HepG2 (cell line): ENCODE measurements around the gene CNPY4. TPM values are rescaled to one million over a fixed set of nuclear protein-coding genes. Genes with fewer than 3 reads are reported as not detected.

Experiments
- ARNTL ChIP-seq: sonication (generic); formaldehyde crosslinking; IDR thresholded peaks from 2 replicates; pipeline ENCODE4 v1.4.0; 2020; ENCODE audit warnings: mild to moderate bottlenecking, missing genetic modification reagents
- HNF1A ChIP-seq, 2 experiments: sonication (generic) in 1 of 2; formaldehyde crosslinking in 1 of 2; IDR thresholded peaks; 2 replicates each; pipeline versions ENCODE4 v1.4.0 to v1.6.1; 2016 to 2020; ENCODE audit warnings: borderline replicate concordance in 1 of 2, low read depth in 1 of 2, mild to moderate bottlenecking in 1 of 2, missing genetic modification reagents in 1 of 2
- KDM4B ChIP-seq: sonication (generic); formaldehyde crosslinking; IDR thresholded peaks from 2 replicates; pipeline ENCODE4 v1.4.0; 2020; ENCODE audit warnings: missing genetic modification reagents
- KMT2B ChIP-seq: IDR thresholded peaks from 2 replicates; pipeline ENCODE4 v1.6.1; 2016; ENCODE audit warnings: missing genetic modification reagents, missing compliant biosample characterization
- PRDM15 ChIP-seq: sonication (generic); formaldehyde crosslinking; IDR thresholded peaks from 2 replicates; pipeline ENCODE4 v1.4.0; 2020; ENCODE audit warnings: missing genetic modification reagents
- SETDB1 ChIP-seq: sonication (generic); formaldehyde crosslinking; IDR thresholded peaks from 2 replicates; pipeline ENCODE4 v1.5.1; 2020; ENCODE audit warnings: missing genetic modification reagents, mild to moderate bottlenecking, borderline replicate concordance
- SP1 ChIP-seq, 2 experiments: fragments of 450-650 bp in 1 of 2; sonication (generic) in 1 of 2; formaldehyde crosslinking in 1 of 2; IDR thresholded peaks; 2 replicates each; pipeline versions ENCODE4 v1.4.0 to v1.6.1; 2016 to 2020; ENCODE audit warnings: missing genetic modification reagents in 1 of 2
- TBX3 ChIP-seq: fragments of 450-650 bp; IDR thresholded peaks from 2 replicates; pipeline ENCODE4 v1.6.1; 2017; ENCODE audit warnings: antibody characterized with exemption, mild to moderate bottlenecking, inconsistent platforms, borderline replicate concordance
- THAP8 ChIP-seq: sonication (generic); formaldehyde crosslinking; IDR thresholded peaks from 2 replicates; pipeline ENCODE4 v1.5.1; 2020; ENCODE audit warnings: missing genetic modification reagents, mild to moderate bottlenecking, borderline replicate concordance
- TRIM24 ChIP-seq: sonication (generic); formaldehyde crosslinking; IDR thresholded peaks from 2 replicates; pipeline ENCODE4 v1.8.0; 2022; ENCODE audit warnings: mild to moderate bottlenecking, missing genetic modification reagents
- ZBTB42 ChIP-seq: sonication (generic); formaldehyde crosslinking; IDR thresholded peaks from 2 replicates; pipeline ENCODE4 v1.5.0; 2020; ENCODE audit warnings: mild to moderate bottlenecking, missing genetic modification reagents
- ZNF709 ChIP-seq: sonication (generic); formaldehyde crosslinking; IDR thresholded peaks from 2 replicates; pipeline ENCODE4 v1.5.0; 2020; ENCODE audit warnings: mild to moderate bottlenecking, missing genetic modification reagents
- ZNF772 ChIP-seq: sonication (generic); formaldehyde crosslinking; IDR thresholded peaks from 2 replicates; pipeline ENCODE4 v1.5.0; 2020; ENCODE audit warnings: mild to moderate bottlenecking, missing genetic modification reagents
- polyA plus RNA-seq, 8 experiments: library from polyadenylated mRNA; depleted of rRNA in 3 of 8; stranded (reverse) in 7 of 8; unstranded in 1 of 8; fragments of >200 nt; fragmentation: Illumina TruSeq in 4 of 8; extraction: Trizol in 4 of 8; gene quantifications; 2 replicates each; pipeline versions ENCODE4 v1.2.1 to v1.2.3, GENCODE V29; 2011 to 2016; ENCODE audit warnings: low read depth in 4 of 8, missing spikeins in 1 of 8, mixed read lengths in 1 of 8; ENCODE audit not compliant: insufficient read depth in 1 of 8
- total RNA-seq, 5 experiments: library from RNA; depleted of rRNA; stranded (reverse); fragments of >200 nt; fragmentation: Illumina TruSeq; extraction: Trizol; gene quantifications; 2 replicates each; pipeline ENCODE4 v1.2.3, GENCODE V29; 2016; ENCODE audit warnings: low read depth in 1 of 5
- TF ChIP-seq, protein P1 (sequence below): sonication (generic); formaldehyde crosslinking; conservative IDR thresholded peaks from 2 replicates; pipeline ENCODE4 v1.8.0; 2022; ENCODE audit warnings: low read depth, missing genetic modification reagents
- TF ChIP-seq, protein P2 (sequence below): sonication (generic); formaldehyde crosslinking; IDR thresholded peaks from 2 replicates; pipeline ENCODE4; 2020; ENCODE audit warnings: missing genetic modification reagents, mild to moderate bottlenecking, borderline replicate concordance

The CNPY4 gene
- total and polyA plus RNA-seq, 2 of the 13 experiments (the other 11 are each of a cell fraction or from before 2014, with no cell fraction given) = 6.2 to 12.7 TPM

GRCh38 chr7:100100420-100101015, 18.9 kb upstream of the CNPY4 start (continued):
- TF ChIP-seq TRIM24 (CRISPR knock-in tag) (no peak), ZNF709 (CRISPR knock-in tag) (0 out of 2 replicates have a peak, but pooled peaks have one; percentile 41), ZNF772 (peak; percentile 93), ZBTB42 (0 out of 2 replicates have a peak, but pooled peaks have one; percentile 26), HNF1A (IDR thresholded peaks at IDR 0.05; ENCODE audit: low read depth) (no peak), HNF1A (CRISPR knock-in tag; IDR thresholded peaks at IDR 0.05; ENCODE audit: borderline replicate concordance) (peak; percentile 65; the same call in 1 of the 2 replicates), KDM4B (CRISPR knock-in tag) (peak; percentile 96), KMT2B (CRISPR knock-in tag) (peak; percentile 77), TBX3 (peak; percentile 94), PRDM15 (CRISPR knock-in tag) (peak; percentile 46), SETDB1 (CRISPR knock-in tag) (no peak), THAP8 (CRISPR knock-in tag) (no peak), SP1 (IDR thresholded peaks at IDR 0.05) (no peak), SP1 (CRISPR knock-in tag; IDR thresholded peaks at IDR 0.05) (peak; percentile 79), ARNTL (peak; percentile 84)
- TF ChIP-seq, protein P1, sequence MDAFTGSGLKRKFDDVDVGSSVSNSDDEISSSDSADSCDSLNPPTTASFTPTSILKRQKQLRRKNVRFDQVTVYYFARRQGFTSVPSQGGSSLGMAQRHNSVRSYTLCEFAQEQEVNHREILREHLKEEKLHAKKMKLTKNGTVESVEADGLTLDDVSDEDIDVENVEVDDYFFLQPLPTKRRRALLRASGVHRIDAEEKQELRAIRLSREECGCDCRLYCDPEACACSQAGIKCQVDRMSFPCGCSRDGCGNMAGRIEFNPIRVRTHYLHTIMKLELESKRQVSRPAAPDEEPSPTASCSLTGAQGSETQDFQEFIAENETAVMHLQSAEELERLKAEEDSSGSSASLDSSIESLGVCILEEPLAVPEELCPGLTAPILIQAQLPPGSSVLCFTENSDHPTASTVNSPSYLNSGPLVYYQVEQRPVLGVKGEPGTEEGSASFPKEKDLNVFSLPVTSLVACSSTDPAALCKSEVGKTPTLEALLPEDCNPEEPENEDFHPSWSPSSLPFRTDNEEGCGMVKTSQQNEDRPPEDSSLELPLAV (CRISPR knock-in tag) = no peak
- TF ChIP-seq, protein P2, sequence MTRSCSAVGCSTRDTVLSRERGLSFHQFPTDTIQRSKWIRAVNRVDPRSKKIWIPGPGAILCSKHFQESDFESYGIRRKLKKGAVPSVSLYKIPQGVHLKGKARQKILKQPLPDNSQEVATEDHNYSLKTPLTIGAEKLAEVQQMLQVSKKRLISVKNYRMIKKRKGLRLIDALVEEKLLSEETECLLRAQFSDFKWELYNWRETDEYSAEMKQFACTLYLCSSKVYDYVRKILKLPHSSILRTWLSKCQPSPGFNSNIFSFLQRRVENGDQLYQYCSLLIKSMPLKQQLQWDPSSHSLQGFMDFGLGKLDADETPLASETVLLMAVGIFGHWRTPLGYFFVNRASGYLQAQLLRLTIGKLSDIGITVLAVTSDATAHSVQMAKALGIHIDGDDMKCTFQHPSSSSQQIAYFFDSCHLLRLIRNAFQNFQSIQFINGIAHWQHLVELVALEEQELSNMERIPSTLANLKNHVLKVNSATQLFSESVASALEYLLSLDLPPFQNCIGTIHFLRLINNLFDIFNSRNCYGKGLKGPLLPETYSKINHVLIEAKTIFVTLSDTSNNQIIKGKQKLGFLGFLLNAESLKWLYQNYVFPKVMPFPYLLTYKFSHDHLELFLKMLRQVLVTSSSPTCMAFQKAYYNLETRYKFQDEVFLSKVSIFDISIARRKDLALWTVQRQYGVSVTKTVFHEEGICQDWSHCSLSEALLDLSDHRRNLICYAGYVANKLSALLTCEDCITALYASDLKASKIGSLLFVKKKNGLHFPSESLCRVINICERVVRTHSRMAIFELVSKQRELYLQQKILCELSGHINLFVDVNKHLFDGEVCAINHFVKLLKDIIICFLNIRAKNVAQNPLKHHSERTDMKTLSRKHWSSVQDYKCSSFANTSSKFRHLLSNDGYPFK (CRISPR knock-in tag) = peak; percentile 27; the same call in 1 of the 2 replicates
